Ascending aorta (tissue), 2 donors: ENCODE measurements around the gene PDCD10. TPM values are rescaled to one million over a fixed set of nuclear protein-coding genes. Genes with fewer than 3 reads are reported as not detected.

Experiments
- DNase-seq, 2 donors: peaks; one replicate each; pipeline ENCODE4 v3.0.0-alpha.2; 2019; ENCODE audit warnings: low spot score in 2 of 2
- H3K27ac ChIP-seq, 2 donors: fragments of 200-600 bp; sonication (generic); one replicate each; pipeline ENCODE4 v1.5.1; 2016 to 2017; ENCODE audit warnings: mild to moderate bottlenecking in 1 of 2
- H3K27me3 ChIP-seq: fragments of 200-600 bp; sonication (generic); one replicate; pipeline ENCODE4 v1.5.1; 2017
- H3K36me3 ChIP-seq, 2 donors: fragments of 200-600 bp; sonication (generic); one replicate each; pipeline ENCODE4 v1.5.1; 2016
- H3K4me1 ChIP-seq, 2 donors: fragments of 200-600 bp; sonication (generic); one replicate each; pipeline ENCODE4 v1.5.1; 2016 to 2017; ENCODE audit warnings: mild to moderate bottlenecking in 1 of 2
- H3K4me3 ChIP-seq, 2 donors: fragments of 200-600 bp; sonication (generic); one replicate each; pipeline ENCODE4 v1.5.1; 2016 to 2017; ENCODE audit warnings: mild to moderate bottlenecking in 1 of 2
- H3K9me3 ChIP-seq, 2 donors: fragments of 200-600 bp; sonication (generic); one replicate each; pipeline ENCODE4 v1.5.1; 2016
- CTCF ChIP-seq, 3 experiments: fragments of 200-600 bp in 2 of 3; fragments of 450-650 bp in 1 of 3; sonication (generic) in 2 of 3; IDR thresholded peaks; one replicate each; pipeline ENCODE4 v1.5.1; 2016 to 2019; ENCODE audit warnings: antibody characterized with exemption in 3 of 3, mild to moderate bottlenecking in 1 of 3, moderate library complexity in 1 of 3
- intact Hi-C: fragments of 100-400 bp; cut with DNase I; formaldehyde crosslinking; loops from one replicate; pipeline ENCODE4 v1.15.1; 2023
- total RNA-seq: library from RNA; depleted of rRNA; stranded (reverse); fragments of >200 nt; gene quantifications from one replicate; pipeline ENCODE4 v1.1.0, GENCODE V29; 2016

Gene PDCD10
- total RNA-seq, 1 donor from 2014 or later: 55.6 TPM

GRCh38 chr3:167700046-167700445, 34.6 kb downstream of the PDCD10 start:
- DNase-seq: no peak
- no peak overlapping the region for H3K4me3 ChIP-seq
- no peaks in the 10 kb centered on the region for H3K9me3 ChIP-seq
- H3K36me3 ChIP-seq: peaks cover 4 to 15% of the 10 kb centered on the region in 2 donors
- H3K27me3 ChIP-seq: no peaks in the 10 kb centered on the region
- no peak for TF ChIP-seq CTCF (IDR thresholded peaks at IDR 0.05)
- H3K4me1 ChIP-seq: no peaks in the 10 kb centered on the region
- H3K27ac ChIP-seq: no peak overlapping the region
- intact Hi-C loops: no loop called here

DNA sequence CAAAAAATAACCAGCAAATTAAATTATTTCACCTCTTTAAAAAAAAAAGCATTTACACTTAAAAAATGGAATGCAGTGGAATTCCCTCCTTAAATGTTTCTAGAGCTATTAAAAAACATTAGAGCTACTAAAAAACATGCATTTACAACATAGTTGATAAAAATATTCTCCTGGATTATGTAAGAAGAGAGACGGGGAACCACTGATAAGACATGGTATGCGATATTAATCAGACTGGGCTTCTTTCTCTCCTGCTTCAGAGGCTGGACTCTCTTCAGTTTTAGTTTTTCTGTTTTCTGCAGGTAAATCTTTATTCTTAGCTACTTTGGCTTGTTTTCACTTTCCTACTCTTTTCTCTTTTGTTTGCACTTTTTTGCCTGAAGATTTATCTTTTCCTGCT, 40.6 kb downstream of the PDCD10 start:
- Histone ChIP-seq H3K27ac (no peak overlapping the region), H3K4me1 (no peaks in the 10 kb centered on the region), H3K9me3 (no peaks in the 10 kb centered on the region), H3K4me3 (no peak overlapping the region), H3K27me3 (no peaks in the 10 kb centered on the region), H3K36me3 (peaks cover 12 to 26% of the 10 kb centered on the region in 2 donors)
- intact Hi-C loops: loop anchor here (10.0 kb wide), 1 partner anchor 191 kb away; no protein-coding TSS in a partner anchor
- DNase-seq: no peak
- no peak for TF ChIP-seq CTCF (IDR thresholded peaks at IDR 0.05)

DNA sequence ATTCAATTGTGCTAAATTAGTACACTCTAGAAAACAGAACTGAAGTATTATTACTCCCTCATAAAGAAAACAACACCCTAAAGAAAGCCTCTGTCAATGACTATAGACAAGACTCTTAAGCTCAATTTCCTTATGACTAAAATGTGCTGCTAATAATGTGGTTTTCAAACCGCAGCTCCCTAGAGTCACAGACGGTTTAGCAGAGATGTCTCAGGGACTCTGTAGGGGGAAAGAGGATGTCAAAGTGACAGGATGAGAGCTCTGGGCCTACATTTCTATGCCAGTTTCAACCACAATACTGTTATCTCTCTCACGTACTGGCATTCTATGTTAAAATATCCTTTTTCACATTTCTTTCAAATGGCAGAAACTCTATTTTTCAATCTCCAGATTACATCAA, 43.3 kb downstream of the PDCD10 start:
- peaks cover 12 to 35% of the 10 kb centered on the region in 2 donors for H3K36me3 ChIP-seq
- no peak for DNase-seq

GRCh38 chr3:167684388-167684993, 50.2 kb downstream of the PDCD10 start:
- intact Hi-C loops: no loop called here

More for the DNA sequence above, 43.3 kb downstream of the PDCD10 start:
- intact Hi-C loops: loop anchor here (10.0 kb wide), 1 partner anchor 193 kb away; no protein-coding TSS in a partner anchor
- Histone ChIP-seq H3K27ac (no peak overlapping the region), H3K4me3 (no peak overlapping the region), H3K9me3 (no peaks in the 10 kb centered on the region), H3K4me1 (no peaks in the 10 kb centered on the region), H3K27me3 (no peaks in the 10 kb centered on the region)
- TF ChIP-seq CTCF (IDR thresholded peaks at IDR 0.05): no peak

DNA sequence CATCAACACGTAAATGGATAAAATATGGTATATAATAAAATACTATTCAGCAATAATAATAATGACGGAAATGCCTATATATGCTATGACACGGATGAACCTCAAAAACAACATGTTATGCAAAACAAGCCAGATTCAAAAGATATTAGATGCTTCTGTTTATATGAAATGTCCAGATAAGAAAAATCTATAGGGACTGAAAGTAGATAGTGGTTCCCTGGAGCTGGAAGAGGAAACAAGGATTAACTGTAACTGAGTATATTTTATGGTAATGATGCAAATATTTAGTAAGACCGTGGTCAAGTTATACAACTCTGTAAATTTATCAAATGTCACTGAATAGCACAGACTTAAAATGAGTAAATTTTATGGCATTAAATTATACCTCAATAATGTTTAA, 55.2 kb downstream of the PDCD10 start:
- Histone ChIP-seq H3K36me3 (peaks cover 23 to 47% of the 10 kb centered on the region in 2 donors), H3K4me3 (no peak overlapping the region), H3K27me3 (no peaks in the 10 kb centered on the region), H3K4me1 (no peaks in the 10 kb centered on the region), H3K27ac (no peak overlapping the region), H3K9me3 (peaks cover 11 to 22% of the 10 kb centered on the region in 2 donors)
- no peak for DNase-seq
- TF ChIP-seq CTCF (IDR thresholded peaks at IDR 0.05): no peak
- intact Hi-C loops: no loop called here

More at GRCh38 chr3:167684388-167684993, 50.2 kb downstream of the PDCD10 start:
- Histone ChIP-seq H3K4me3 (no peak overlapping the region), H3K9me3 (no peaks in the 10 kb centered on the region), H3K27me3 (no peaks in the 10 kb centered on the region), H3K36me3 (peaks cover 7 to 29% of the 10 kb centered on the region in 2 donors), H3K4me1 (no peaks in the 10 kb centered on the region), H3K27ac (no peak overlapping the region)
- no peak for DNase-seq
- peak; percentile 11 to 63 (median 60) for TF ChIP-seq CTCF (IDR thresholded peaks at IDR 0.05)
